Left ventricle myocardium inferior (tissue), 1 donor: ENCODE data around the gene GOLGA7B. TPM values are rescaled to one million over a fixed set of nuclear protein-coding genes. Genes with fewer than 3 reads are reported as not detected.
A peak's percentile ranks its signal among the peaks of the same experiment; 100 is the strongest.
"Not testable (repeated sequence)": the region's sequence is repeated elsewhere in the genome, so short reads cannot be mapped to it uniquely, and the experiment has no call there.

ENCODE experiments used
- DNase-seq: peaks from one replicate; pipeline ENCODE4 v3.0.0-alpha.2; 2020
- H3K27ac ChIP-seq: fragments of 200-600 bp; replicated peaks from 2 replicates; pipeline ENCODE4 v1.8.0; 2021
- H3K27me3 ChIP-seq: fragments of 200-600 bp; 2 replicates; pipeline ENCODE4 v1.8.0; 2021; ENCODE audit warnings: low read depth
- H3K36me3 ChIP-seq: fragments of 200-600 bp; 2 replicates; pipeline ENCODE4 v1.8.0; 2021
- H3K4me1 ChIP-seq: fragments of 200-600 bp; 2 replicates; pipeline ENCODE4 v1.8.0; 2021
- H3K4me3 ChIP-seq: fragments of 200-600 bp; 2 replicates; pipeline ENCODE4 v1.8.0; 2021; ENCODE audit warnings: mild to moderate bottlenecking, moderate library complexity
- H3K9me3 ChIP-seq: fragments of 200-600 bp; replicated peaks from 2 replicates; pipeline ENCODE4 v1.8.0; 2021
- CTCF ChIP-seq: fragments of 200-600 bp; IDR thresholded peaks from 2 replicates; pipeline ENCODE4 v1.8.0; 2021; ENCODE audit warnings: antibody characterized with exemption, mild to moderate bottlenecking, borderline replicate concordance
- intact Hi-C: fragments of 100-400 bp; cut with micrococcal nuclease; formaldehyde crosslinking; loops from one replicate; pipeline ENCODE4 v1.11.0; 2022
- total RNA-seq: library from RNA; stranded (reverse); fragmentation: NEBNext Ultra II Directional; extraction: Animal tissue kit (Norgen Biotek cat#: 25700); gene quantifications from one replicate; pipeline ENCODE4 v1.2.1, GENCODE V29; 2021
- donor health status: DM: no; HTN: yes; CAD: no; lungs with severe emphysema.

The GOLGA7B gene
- total RNA-seq, 1 donor from 2014 or later: 0.60 TPM

DNA sequence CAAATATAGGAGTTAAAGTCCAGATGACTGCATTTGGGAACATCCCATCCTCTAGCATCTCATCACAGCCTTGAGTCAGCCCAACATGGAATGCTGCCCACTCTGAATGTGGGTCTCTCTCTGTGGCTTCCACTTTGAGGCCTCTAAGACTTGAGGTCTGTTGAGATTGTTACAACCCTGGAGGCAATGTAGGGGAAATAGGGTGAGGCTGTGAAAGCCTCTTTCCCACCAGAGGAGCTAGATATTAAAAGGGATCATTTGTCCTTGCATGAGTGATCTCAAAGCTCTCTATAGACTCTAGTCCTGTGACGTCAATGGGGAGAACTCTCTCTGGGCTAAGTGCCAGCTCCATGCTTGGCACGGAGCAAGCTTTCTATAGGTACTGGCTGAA is 6.4 kb upstream of the GOLGA7B start:
- intact Hi-C loops: no loop called here
- Histone ChIP-seq H3K4me3 (no peak overlapping the region), H3K36me3 (no peaks in the 10 kb centered on the region), H3K4me1 (peaks cover 12% of the 10 kb centered on the region), H3K27me3 (peaks cover 41% of the 10 kb centered on the region), H3K9me3 (no peaks in the 10 kb centered on the region), H3K27ac (no peak overlapping the region)
- no peak for DNase-seq
- TF ChIP-seq CTCF: no peak

GRCh38 chr10:97843972-97844371 is 5.7 kb upstream of the GOLGA7B start:
- H3K4me3 ChIP-seq, intact Hi-C loops, H3K9me3 ChIP-seq, H3K36me3 ChIP-seq, DNase-seq, H3K27ac ChIP-seq: not testable (repeated sequence)
- Histone ChIP-seq H3K27me3 (peaks cover 48% of the 10 kb centered on the region), H3K4me1 (peaks cover 12% of the 10 kb centered on the region)

- H3K4me1 ChIP-seq: peaks cover 12% of the 10 kb centered on the region
- intact Hi-C loops: no loop called here
These were observed 5.0 kb upstream of the GOLGA7B start for GRCh38 chr10:97844678-97845077.

GRCh38 chr10:97849103-97849686 is 448 bp upstream of the GOLGA7B start:
- no peak for TF ChIP-seq CTCF
- DNase-seq: no peak
- no peaks in the 10 kb centered on the region for H3K36me3 ChIP-seq
- H3K4me3 ChIP-seq: peak overlapping the region; percentile 66
- no peaks in the 10 kb centered on the region for H3K9me3 ChIP-seq
- peaks cover 9% of the 10 kb centered on the region for H3K4me1 ChIP-seq
- no peak overlapping the region for H3K27ac ChIP-seq
- intact Hi-C loops: no loop called here
- peaks cover 95% of the 10 kb centered on the region for H3K27me3 ChIP-seq

More at GRCh38 chr10:97844678-97845077, 5.0 kb upstream of the GOLGA7B start:
- peaks cover 53% of the 10 kb centered on the region for H3K27me3 ChIP-seq
- no peaks in the 10 kb centered on the region for H3K36me3 ChIP-seq
- no peak for TF ChIP-seq CTCF
- H3K9me3 ChIP-seq: no peaks in the 10 kb centered on the region
- no peak overlapping the region for H3K27ac ChIP-seq
- no peak for DNase-seq
- no peak overlapping the region for H3K4me3 ChIP-seq

DNA sequence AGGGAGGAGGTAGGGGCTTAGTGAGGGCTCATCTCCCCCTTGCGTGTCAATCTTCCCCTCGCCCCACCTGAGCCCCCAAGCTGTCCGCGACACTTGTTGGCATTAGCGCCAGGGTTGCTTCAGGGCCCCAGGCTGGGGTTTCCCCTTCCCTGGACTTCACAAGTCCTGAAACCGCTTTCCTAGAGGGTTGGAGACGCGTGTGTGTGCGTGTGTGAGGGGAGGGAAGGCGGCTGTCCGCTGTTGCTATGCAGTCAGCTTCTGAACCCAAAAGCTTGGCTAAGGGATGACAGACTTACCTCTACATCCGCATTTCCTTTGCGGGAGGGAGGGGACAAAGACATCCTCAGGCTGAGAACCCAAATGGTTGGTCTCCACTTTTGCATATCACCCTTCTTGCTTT is 803 bp downstream of the GOLGA7B start:
- DNase-seq: no peak
- no peak for TF ChIP-seq CTCF
- Histone ChIP-seq H3K4me1 (peaks cover 9% of the 10 kb centered on the region), H3K27me3 (peaks cover 92% of the 10 kb centered on the region), H3K27ac (no peak overlapping the region), H3K4me3 (peak overlapping the region; percentile 66), H3K9me3 (no peaks in the 10 kb centered on the region), H3K36me3 (no peaks in the 10 kb centered on the region)
- intact Hi-C loops: no loop called here

DNA sequence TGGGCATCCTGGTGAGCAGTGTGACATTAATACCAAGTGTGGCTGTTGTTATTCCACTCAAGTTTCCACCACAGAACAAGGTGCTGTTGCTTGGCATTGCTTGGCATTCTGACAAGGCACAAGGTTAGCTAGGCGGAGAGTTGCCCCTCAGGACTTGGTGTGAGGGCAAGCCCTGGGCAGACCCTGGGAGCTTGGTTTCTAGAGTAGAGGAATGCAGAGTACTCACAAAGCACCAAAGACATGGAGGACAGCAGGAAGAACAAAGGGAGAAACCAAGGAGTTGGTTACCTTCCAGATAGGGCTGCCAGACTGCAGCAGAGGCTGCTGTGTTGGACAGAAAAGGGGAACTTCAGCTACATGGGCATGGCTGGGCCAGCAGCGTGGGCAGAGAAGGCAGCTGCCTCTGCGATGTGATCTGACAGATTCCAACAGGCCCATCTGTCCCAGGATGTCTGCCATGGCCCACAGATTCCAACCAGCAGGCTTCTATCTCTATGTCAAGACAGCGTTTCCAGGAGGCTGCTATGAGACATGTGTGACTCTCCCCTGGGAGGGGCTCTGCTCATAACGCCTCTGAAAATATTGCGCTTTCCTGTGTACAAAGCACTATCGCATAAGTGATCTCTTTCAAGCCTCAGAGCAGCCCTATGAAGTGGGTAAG is 1.8 kb downstream of the GOLGA7B start:
- Histone ChIP-seq H3K4me3 (no peak overlapping the region), H3K27me3 (peaks cover 89% of the 10 kb centered on the region), H3K27ac (no peak overlapping the region), H3K36me3 (no peaks in the 10 kb centered on the region), H3K4me1 (peaks cover 9% of the 10 kb centered on the region), H3K9me3 (peaks cover 3% of the 10 kb centered on the region)
- DNase-seq: no peak
- intact Hi-C loops: no loop called here
- TF ChIP-seq CTCF: no peak
